IPS-11a (cell line): ENCODE results near the gene ASF1B.
A peak's percentile ranks its signal among the peaks of the same experiment; 100 is the strongest.

Experiments used
- H3K4me3 ChIP-seq: one replicate; pipeline ENCODE4 v1.5.1; 2013; ENCODE audit warnings: low read depth, low read length, control low read depth

The ASF1B gene

DNA sequence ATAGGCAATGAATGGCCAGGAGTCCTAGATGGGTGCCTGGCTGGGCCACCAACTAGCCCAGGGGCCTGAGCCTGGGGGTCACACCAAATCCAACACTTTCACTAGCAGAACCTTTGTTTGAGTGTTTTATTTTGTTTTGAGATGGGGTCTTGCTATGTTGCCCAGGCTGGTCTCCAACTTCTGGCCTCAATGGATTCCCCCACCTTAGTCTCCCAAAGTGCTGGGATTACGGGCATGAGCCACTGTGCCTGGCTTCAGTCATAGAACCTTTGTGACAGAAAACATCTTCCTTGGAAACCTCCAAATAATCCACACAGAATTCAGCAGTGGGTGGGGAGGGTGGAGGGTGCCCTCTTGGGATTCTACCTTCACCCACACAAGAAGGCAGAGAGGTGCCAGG lies 24.9 kb downstream of the ASF1B start:
- H3K4me3 ChIP-seq: no peak overlapping the region

DNA sequence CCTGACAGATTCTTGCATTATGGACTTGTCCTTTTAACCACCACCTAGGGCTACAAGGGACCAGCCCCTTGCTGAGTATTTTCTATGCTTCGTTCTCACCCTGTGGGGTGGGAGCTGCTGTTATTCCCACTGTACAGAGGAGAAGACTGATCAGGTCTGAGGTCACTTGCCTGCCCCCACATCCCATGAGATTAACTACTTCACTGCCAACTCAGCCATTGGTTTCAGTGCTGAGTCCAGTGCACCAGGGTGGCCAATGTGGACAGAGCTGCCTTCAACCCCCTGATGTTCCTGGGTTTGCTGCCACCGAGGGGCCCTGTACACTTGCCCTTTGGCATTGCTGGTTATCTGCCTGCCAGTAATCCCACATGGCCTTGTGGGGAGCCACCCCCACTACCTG lies 25.7 kb downstream of the ASF1B start:
- no peak overlapping the region for H3K4me3 ChIP-seq

DNA sequence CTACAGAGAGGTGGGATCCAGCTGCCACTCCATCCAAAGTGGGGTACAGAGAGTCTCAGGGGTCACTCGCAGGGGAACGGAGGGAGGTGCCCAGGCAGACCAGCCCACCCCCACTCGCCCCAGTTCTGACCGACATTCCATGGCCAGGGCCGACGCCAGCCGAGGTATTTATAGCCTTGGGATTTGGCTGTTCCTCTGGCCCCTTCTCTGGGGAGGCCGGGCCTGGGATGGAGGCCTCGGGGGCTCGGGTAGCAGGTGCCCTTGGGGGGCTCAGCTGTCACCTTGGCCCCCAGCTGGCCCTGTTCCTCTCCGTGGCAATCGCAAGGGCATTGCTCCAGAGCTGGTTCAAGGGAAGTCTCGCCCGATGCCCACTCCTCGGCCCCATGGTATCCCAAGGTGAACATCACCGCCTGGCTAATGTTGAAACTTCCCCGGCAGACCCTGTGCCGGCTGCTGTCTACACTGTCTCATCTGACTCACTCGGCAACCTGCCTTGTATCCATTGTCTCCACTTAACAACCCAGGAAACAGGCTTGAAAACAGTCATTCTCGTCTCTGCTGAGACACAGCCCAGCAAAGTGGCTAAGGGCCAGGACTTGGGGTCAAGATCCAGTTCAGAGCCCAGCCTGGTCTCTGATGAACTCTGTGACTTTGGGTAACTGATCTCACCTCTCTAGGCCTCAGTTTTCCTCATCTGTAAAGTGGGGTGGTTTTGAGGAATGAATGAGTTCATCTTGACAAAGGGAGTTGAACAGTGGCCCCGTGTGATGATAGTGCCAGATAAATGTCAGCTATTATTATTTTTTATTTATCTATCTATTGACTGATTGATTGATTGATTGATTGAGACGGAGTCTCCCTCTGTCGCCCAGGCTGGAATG lies 28.6 kb downstream of the ASF1B start:
- no peak overlapping the region for H3K4me3 ChIP-seq

DNA sequence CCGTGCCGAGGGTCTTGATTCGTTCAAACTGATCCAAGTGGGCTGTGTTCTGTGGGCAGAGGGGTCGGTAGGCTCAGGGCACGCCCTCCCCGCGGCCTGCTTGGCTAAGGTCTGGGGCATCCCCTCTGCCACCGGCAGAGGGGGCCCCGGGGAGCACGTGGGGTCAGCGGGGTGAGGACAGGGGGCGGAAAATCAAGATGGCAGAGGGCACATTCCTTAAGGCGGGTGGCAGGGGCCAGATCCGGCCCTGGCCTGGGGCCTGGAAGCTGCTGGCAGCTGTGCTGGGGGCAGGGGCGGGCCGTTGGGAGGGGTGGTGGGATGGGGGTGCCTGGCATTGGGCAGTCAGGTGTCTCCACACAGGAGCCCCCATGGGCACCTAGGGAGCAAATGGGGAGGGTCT lies 29.5 kb downstream of the ASF1B start:
- no peak overlapping the region for H3K4me3 ChIP-seq

DNA sequence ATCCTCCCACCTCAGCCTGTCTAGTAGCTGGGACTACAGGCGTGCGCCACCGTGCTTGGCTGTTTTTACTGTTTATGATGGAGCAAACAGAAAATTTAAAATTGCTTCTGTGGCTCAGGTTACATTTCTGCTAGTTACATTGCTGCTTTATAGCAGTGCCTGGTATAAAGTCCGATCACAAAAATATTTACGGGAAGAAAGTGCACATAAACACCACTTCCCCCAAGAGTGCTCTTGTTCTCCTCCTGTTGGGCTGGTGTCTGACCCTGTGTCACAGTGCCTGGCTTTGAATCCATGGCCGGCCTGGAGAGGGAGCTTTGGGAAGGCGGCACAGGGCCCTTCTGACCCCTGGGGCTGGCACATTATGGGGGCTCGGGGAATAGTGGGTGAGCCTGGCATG lies 30.7 kb downstream of the ASF1B start:
- H3K4me3 ChIP-seq: no peak overlapping the region

DNA sequence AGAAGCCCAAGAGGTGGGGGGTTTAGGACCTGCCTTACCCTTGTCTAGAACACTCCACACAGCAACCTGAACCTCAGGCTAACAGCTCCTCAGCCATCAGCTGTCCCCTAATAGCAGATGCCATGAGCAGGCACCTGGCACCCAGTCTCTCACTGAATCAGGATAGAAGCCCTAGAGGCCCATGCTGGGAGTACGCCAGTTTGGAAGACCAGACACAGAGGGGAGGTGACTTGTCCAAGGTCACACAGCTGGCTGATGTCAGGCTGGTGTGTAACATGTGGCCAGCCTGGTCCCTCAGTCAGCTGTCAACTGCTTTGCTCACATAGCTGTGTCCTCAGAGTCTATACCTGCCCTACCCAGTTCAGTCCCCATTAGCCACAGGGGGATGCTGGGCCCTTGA lies 33.1 kb downstream of the ASF1B start:
- H3K4me3 ChIP-seq: no peak overlapping the region

DNA sequence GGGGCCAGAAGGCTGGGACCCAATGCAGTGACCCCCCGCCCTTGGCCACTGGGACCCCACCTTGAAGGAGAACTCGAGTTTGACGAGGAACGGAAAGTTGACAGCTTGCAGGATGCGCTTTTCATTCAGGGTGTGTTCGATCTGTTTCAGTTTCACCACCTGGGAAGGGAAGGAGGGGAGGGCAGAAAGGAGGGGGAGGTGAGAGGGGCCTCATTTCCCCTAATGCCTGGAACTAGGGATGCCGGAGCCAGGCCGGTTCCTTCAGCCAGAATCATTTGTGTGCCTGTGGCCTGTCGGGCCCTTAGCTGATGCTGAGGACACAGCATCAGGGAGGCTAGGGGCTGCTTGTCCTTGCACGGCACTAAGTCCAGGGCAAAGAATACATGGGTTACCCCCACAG lies 33.6 kb downstream of the ASF1B start:
- H3K4me3 ChIP-seq: no peak overlapping the region

DNA sequence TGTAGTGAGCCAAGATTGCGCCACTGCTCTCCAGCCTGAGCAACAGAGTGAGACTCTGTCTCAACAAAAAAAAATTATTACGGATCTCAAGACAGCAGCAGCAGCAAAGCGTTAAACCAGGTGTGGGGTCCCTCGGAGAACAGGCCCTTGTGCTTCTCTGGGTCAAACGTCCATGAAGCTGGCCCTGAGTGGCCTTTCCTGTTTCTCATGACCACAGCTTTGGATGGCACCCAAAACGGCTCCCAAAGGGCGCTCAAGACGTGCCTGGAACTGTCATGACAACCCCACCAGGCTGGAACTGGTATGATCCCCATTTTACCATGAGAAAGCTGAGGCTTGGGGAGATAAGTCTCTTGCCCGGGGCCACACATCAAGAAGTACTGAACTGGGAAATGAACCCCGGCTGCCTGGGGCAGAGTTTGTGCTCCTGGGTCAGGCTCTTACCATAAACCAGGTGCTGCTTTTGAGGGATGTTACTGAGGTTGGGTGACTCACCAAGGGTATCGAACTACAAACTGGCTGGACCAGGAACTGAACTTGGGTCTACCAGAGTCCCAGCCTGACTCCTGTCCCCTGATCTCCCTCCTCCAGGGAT lies 34.2 kb downstream of the ASF1B start:
- no peak overlapping the region for H3K4me3 ChIP-seq

DNA sequence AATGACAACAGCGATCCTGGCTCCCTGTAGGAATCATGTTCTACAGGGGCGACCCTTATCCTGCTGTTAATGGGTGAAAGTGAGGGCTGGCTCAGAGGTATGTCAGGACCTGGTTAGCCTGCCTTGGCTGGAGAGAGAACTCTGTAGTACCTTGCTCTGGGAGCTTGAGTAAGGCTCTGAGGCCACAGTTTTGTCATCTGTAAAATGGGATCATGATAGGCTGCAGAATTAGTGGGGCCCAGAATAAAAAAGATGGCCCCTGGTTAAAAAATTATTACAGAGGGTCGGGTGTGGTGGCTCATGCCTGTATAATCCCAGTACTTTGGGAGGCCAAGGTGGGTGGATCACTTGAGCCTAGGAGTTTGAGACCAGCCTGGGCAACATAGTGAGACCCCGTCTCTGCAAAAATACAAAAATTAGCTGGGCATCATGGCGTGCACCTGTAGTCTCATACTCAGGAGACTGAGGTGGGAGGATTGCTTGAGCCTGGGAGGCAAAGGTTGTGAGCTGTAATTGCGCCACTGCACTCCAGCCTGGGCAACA lies 35.3 kb downstream of the ASF1B start:
- H3K4me3 ChIP-seq: no peak overlapping the region

DNA sequence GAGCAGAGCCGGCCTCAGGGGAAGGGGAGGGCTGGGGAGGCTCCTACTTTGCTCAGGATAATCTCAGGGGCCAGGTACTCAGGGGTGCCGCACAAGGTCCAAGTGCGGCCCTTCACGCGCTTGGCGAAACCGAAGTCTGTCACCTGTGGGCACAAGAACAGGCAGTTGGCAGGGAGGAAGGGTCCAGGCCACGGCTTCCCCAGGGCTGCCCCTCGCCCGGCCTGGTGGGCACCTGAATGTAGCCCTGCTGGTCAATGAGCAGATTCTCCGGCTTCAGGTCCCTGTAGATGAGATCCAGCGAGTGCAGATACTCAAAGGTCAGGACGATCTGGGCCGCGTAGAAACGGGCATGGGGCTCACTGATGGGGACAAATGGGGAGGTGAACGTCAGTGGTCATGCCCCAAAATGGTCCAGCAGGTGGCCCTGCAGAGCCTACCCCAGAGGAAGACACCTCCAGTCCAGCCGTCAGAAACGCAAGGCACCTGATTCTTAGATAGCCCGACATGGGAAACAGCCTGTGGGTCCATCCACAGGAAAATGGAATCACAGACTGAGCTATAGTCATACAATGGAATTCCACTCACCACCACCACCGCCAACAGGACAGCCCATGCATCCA lies 38.7 kb downstream of the ASF1B start:
- H3K4me3 ChIP-seq: no peak overlapping the region

DNA sequence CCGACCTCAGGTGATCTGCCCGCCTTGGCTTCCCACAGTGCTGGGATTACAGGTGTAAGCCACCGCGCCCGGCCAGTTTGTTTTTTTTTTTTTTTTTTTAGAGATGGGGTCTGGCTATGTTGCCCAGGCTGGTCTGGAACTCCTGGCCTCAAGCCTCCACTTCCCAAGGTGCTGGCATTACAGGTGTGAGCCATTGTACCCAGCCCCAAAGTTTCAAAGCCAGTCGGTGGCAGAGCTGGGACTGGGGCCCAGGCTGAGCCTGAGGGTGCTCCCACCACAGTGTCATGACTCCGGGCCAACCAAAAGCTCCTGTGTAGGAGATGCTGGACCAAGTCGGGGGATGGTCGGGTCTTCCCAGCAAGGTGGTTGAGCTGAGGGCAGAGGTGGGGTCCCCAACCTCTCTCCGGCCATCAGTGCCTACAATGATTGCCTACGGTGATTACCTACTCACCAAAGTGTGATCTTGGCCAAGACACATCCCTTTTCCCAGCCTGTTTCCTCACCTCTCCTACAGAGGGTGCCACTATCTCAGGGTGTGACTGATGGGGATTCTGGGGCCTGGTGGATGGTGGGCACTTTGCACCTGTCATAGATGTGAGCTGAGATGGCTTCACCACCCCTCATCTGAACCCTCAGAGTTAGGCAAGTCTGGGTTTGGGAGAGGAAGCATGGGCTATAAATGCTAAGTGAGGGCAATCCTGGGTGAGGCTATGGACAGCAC lies 40.0 kb downstream of the ASF1B start:
- no peak overlapping the region for H3K4me3 ChIP-seq

DNA sequence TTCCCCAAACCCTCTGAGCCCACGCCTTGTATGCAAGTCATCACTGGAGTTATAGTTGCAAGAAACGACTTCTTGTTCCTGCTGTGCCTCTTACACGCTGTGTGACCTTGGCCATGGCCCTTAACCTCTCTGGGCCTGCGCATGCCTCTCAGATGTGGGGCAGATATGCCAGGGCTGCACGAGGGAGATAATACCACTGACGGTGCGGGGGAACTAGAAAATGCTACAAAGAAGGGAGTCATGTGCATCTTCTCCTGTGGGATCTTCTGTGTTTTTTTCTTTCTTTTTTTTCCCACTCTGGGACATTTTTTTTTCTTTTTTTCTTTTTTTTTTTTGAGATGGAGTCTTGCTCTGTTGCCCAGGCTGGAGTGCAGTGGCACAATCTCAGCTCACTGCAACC lies 41.5 kb downstream of the ASF1B start:
- H3K4me3 ChIP-seq: no peak overlapping the region

DNA sequence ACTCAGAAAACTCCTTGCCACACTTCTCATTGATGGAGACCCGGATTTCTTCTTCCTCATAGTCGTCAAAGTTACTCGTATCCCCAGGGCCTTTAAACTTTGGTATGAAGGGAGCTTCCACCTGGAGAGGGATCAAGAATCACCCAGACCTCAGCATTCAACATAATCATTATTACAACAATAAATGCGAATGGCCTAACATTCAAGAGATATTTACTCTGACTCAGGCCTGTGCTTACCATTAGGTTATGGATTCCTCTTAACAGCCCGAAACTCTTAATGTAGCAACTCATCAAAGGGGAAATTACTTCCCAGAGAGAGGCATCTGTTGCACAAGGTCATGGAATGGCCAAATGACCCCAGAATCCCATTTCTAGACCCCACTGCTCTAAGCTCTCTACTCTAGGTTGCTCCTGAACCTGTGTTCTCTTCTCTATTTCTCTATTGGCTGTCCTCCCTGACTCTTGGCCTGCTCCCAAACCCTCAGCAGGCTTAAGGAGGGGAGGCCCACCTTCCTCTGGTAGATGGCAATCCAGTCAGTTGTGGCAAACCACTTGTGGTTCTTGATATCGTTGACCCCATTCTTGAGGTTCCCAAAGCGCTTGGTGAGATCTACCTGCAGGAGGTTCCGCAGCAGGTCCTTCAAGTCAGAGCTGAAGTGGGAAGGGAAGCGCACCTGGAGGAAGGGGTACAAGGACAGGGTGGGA lies 43.1 kb downstream of the ASF1B start:
- no peak overlapping the region for H3K4me3 ChIP-seq

DNA sequence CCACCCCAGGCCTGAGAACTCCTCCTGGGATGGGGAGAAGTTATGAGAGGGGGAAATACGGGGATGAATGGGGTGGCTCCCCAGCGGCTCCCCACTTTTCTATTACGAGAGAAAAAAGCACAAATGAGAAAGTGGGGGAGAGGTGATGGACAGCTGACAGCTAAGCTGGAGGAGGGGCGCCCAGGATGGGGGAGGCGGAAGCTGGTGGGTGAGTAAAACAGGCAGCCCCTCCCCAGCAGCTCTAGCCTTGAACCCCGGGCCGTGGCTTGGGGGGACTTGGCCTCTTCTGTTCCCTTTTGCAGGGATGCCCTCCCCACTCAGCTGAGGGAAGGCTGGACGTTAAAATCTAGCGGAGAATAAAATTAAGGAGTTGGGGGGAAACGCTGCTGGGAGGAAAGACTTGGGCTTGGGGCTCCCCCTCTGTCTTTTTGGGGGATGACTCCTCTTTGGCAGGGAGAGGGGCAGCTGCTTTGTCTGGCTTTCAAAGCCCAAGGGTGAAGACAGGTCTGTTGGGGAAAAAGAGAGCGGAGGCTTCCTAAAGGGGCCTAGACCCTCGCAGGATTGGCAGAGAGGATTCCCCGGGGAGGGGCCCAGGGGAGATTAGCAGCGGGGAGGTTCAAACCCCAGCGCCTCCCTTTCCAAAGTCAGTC lies 44.5 kb downstream of the ASF1B start:
- no peak overlapping the region for H3K4me3 ChIP-seq

DNA sequence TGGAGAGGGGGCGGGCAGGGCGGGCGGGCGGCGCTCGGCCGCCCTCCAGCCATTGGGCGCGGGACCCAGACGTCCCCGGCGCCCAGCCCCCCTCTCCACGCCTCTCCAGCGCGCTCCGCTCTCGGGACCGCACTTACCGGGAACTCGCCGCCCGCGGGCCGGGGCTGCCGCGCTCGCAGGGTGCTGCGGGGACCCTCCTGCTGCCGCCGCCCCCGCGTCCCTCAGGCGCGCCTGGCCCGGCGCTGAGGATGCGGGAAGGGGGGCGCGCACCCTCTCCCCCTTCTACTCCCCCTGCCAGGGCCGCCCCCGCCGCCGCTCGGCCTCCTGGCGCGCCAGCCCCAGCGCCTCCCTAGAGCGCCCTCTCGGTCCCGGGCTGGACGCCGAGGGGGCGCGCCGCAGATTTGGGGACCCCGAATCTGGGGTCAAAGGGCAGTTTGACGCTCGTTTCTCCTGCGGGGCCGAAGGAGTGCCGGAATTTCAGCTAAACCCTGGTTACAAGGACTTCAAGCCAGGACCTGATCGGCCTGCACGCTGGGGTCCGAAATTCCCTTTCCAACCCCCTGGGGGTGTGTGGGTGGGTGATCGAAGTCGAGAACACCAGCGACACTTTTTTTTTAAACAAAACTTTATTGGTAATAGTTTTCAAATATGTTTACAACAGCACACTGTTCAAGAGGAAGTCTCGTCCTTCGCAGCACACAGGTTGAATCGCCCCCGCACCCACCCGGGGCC lies 45.1 kb downstream of the ASF1B start:
- peak overlapping the region; percentile 55 for H3K4me3 ChIP-seq

DNA sequence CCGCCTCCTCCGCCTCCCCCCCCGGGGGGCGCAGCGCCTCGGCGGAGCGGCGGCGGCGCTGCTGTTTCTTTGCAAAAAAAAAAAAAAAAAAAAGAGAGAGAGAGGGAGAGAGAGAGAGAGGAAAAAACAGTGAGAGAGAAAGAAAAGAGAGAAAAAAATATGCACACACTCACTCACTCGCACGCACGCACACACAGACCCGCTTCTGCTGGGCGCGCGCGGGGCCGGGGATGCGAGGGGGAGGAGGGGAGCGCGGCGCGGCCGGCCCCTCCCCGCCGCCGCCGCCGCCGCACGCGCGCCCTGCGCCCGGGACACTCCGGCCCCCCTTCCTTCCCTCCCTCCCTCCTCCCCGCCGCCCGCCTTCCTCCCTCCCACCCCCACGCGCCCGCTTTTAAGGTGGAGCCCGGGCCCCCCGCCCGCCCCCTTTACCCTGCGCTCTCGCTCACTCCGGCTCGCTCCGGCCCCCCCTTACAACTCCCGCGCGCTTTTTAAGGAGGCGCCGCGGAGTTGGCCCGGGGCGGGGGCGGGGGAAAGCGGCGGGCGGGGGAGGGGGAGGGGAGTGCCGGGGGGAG lies 45.8 kb downstream of the ASF1B start, which contains the start of gene SAMD1:
SAMD1 (minus strand) TSS at position 243 of the 572 bp plus-strand sequence.
- peak within 1 kb of the TSS; percentile 55 for H3K4me3 ChIP-seq

DNA sequence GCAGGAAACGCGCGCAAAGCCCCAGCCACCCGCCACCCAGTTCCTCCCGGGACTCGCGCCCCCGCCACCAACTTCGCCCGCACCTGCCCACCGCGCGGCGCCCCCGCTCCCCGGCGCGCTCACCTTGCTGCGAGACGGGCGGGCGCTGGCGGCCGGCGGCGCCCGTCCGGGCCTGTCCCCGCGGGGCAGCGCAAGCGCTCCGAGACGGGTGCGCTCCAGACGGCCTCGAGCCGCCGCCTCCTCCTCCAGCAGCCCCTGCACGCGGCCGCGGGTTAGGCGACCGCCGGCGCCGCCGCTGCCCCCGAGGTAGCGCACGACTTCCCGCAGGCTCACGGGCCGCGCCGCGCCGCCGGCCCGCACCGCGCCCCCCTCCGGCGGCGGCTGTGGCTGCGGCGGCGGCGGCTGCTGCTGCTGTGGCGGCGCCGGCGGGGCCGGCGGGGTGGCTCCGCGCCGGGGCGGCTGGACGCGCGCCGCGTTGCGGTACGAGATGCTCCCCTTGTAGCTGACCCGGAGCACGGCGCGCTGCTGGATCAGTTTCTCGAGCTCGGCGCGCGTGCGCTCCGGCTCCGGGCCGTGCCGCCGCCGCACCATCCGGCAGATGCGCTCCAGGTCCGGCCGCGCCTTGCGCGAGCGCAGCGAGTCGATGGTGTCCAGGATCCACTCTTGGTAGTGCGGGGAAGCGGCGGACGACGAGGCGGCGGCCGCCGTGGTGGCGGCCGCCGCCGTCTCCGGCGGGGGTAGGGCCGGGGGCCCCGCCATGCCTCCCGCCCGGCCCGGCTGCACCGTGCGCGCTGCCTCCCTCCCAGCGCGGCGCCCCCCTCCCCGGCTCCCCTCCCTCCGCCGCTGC lies 46.5 kb downstream of the ASF1B start:
- peak overlapping the region; percentile 41 for H3K4me3 ChIP-seq

DNA sequence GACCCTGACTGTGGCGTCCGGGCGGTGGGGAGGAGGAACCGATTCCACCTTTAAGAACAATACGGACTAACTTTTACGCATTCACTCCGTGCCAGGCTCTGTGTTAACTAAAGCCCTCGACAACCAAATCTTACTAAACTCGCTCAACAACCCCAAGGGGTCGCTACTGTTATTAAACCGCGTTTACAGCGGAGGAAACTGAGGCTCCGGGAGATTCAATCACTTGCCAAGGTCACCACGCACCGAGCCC lies 47.1 kb downstream of the ASF1B start:
- H3K4me3 ChIP-seq: peak overlapping the region; percentile 25
